Activated CD8-positive, alpha-beta memory T cell treated with anti-CD3 and anti-CD28 coated beads for 24 hours (primary cell): ENCODE measurements around the gene CRAMP1.

ENCODE experiments used
- DNase-seq: peaks from one replicate; pipeline ENCODE4 v3.0.0-alpha.2; 2020

The CRAMP1 gene

GRCh38 chr16:1634541-1634940, 22.4 kb downstream of the CRAMP1 start:
- DNase-seq = no peak

GRCh38 chr16:1635070-1635469, 22.9 kb downstream of the CRAMP1 start:
- DNase-seq = no peak

GRCh38 chr16:1637526-1637925, 25.4 kb downstream of the CRAMP1 start:
- no peak for DNase-seq

GRCh38 chr16:1638757-1639156, 26.6 kb downstream of the CRAMP1 start:
- DNase-seq = no peak

- DNase-seq = no peak
Measured at GRCh38 chr16:1639282-1639681, 27.1 kb downstream of the CRAMP1 start.

- no peak for DNase-seq
Measured at GRCh38 chr16:1639860-1640259, 27.7 kb downstream of the CRAMP1 start.

- no peak for DNase-seq
Measured at GRCh38 chr16:1640261-1640941, 28.2 kb downstream of the CRAMP1 start.

- no peak for DNase-seq
Measured at GRCh38 chr16:1641261-1641660, 29.1 kb downstream of the CRAMP1 start.

- DNase-seq = no peak
Measured at GRCh38 chr16:1642148-1642547, 30.0 kb downstream of the CRAMP1 start.

- DNase-seq = no peak
Measured at GRCh38 chr16:1642753-1643152, 30.6 kb downstream of the CRAMP1 start.

- DNase-seq = no peak
Measured at GRCh38 chr16:1643521-1643920, 31.4 kb downstream of the CRAMP1 start.

- peak; percentile 60 for DNase-seq
Measured at GRCh38 chr16:1645914-1646525, 33.9 kb downstream of the CRAMP1 start.

- no peak for DNase-seq
Measured at GRCh38 chr16:1647856-1648255, 35.7 kb downstream of the CRAMP1 start.

- DNase-seq = no peak
Measured at GRCh38 chr16:1650131-1650530, 38.0 kb downstream of the CRAMP1 start.

- DNase-seq = no peak
Measured at GRCh38 chr16:1651094-1651973, 39.2 kb downstream of the CRAMP1 start.

GRCh38 chr16:1651974-1652312, 39.8 kb downstream of the CRAMP1 start:
- no peak for DNase-seq

GRCh38 chr16:1653023-1653422, 40.9 kb downstream of the CRAMP1 start:
- no peak for DNase-seq

- DNase-seq = no peak
Measured at GRCh38 chr16:1654505-1655268, 42.5 kb downstream of the CRAMP1 start.

GRCh38 chr16:1655269-1655807, 43.2 kb downstream of the CRAMP1 start:
- DNase-seq = no peak

- no peak for DNase-seq
Measured at GRCh38 chr16:1655909-1656807, 44.0 kb downstream of the CRAMP1 start.

GRCh38 chr16:1656808-1657617, 44.9 kb downstream of the CRAMP1 start:
- no peak for DNase-seq
